Dermis microvascular lymphatic vessel endothelial cell (primary cell): ENCODE data around the gene ZNF674. TPM values are rescaled to one million over a fixed set of nuclear protein-coding genes. Genes with fewer than 3 reads are reported as not detected.
"Not testable (repeated sequence)": the region's sequence is repeated elsewhere in the genome, so short reads cannot be mapped to it uniquely, and the experiment has no call there.

ENCODE experiments used
- DNase-seq, 2 donors: peaks; one replicate each; pipeline versions ENCODE4 v3.0.0 to v3.0.0-alpha.2; 2010; ENCODE audit warnings: low read depth in 2 of 2
- total RNA-seq: library from RNA; depleted of rRNA; stranded (reverse); fragments of >200 nt; gene quantifications from 2 replicates; pipeline ENCODE4 v1.2.1, GENCODE V29; 2014

ZNF674 gene
- total RNA-seq, 1 donor from 2014 or later = 3.1 TPM

- no peak for DNase-seq
Observed at GRCh38 chrX:46571423-46572339, 26.5 kb upstream of the ZNF674 start.

- DNase-seq = no peak
Observed at GRCh38 chrX:46569621-46570020, 24.4 kb upstream of the ZNF674 start.

GRCh38 chrX:46567388-46567787 is 22.2 kb upstream of the ZNF674 start:
- DNase-seq = no peak

- DNase-seq = no peak
Observed at GRCh38 chrX:46561824-46562657, 16.8 kb upstream of the ZNF674 start.

GRCh38 chrX:46559062-46559461 is 13.8 kb upstream of the ZNF674 start:
- DNase-seq = no peak

- DNase-seq = peak in 1 of 2 donors; percentile 25
Observed at GRCh38 chrX:46554942-46555341, 9.7 kb upstream of the ZNF674 start.

- DNase-seq = no peak
Observed at GRCh38 chrX:46553935-46554334, 8.7 kb upstream of the ZNF674 start.

GRCh38 chrX:46551494-46552128 is 6.4 kb upstream of the ZNF674 start:
- no peak for DNase-seq

- DNase-seq = no peak
Observed at GRCh38 chrX:46549914-46550313, 4.7 kb upstream of the ZNF674 start.

GRCh38 chrX:46547857-46548256 is 2.6 kb upstream of the ZNF674 start:
- DNase-seq = peak in 1 of 2 donors; percentile 75

- DNase-seq = not testable (repeated sequence)
Observed at GRCh38 chrX:46544527-46544926, 694 bp downstream of the ZNF674 start.

- DNase-seq = no peak
Observed at GRCh38 chrX:46543441-46543840, 1.8 kb downstream of the ZNF674 start.

GRCh38 chrX:46531442-46531841 is 13.8 kb downstream of the ZNF674 start:
- no peak for DNase-seq

GRCh38 chrX:46530404-46530908 is 14.8 kb downstream of the ZNF674 start:
- not testable (repeated sequence) for DNase-seq

- DNase-seq = not testable (repeated sequence)
Observed at GRCh38 chrX:46529740-46530403, 15.3 kb downstream of the ZNF674 start.

- not testable (repeated sequence) for DNase-seq
Observed at GRCh38 chrX:46528640-46529039, 16.6 kb downstream of the ZNF674 start.

- DNase-seq = no peak
Observed at GRCh38 chrX:46506076-46506475, 39.1 kb downstream of the ZNF674 start.

- no peak for DNase-seq
Observed at GRCh38 chrX:46502848-46503247, 42.4 kb downstream of the ZNF674 start.

GRCh38 chrX:46500054-46500453 is 45.2 kb downstream of the ZNF674 start:
- DNase-seq = no peak

GRCh38 chrX:46488712-46489111 is 56.5 kb downstream of the ZNF674 start:
- no peak for DNase-seq

- no peak for DNase-seq
Observed at GRCh38 chrX:46485897-46486296, 59.3 kb downstream of the ZNF674 start.
